Keratinocyte (primary cell): ENCODE data around the gene ZNF407. TPM values are rescaled to one million over a fixed set of nuclear protein-coding genes. Genes with fewer than 3 reads are reported as not detected.

Source experiments
- DNase-seq: peaks from one replicate; pipeline ENCODE4 v3.0.0-alpha.2; 2011; ENCODE audit warnings: low read depth, missing footprints, low spot score
- FAIRE-seq: peaks from 2 replicates; lab custom pipeline; 2011; peaks lifted over from hg19 to GRCh38; lab: Jason Lieb, UNC
- H2AFZ ChIP-seq: 2 replicates; pipeline ENCODE4 v1.6.0; 2012; ENCODE audit warnings: low read length, control low read depth, inconsistent platforms; ENCODE audit not compliant: control insufficient read depth
- H3K27ac ChIP-seq: 2 replicates; pipeline ENCODE4 v1.5.1; 2011; ENCODE audit warnings: low read length; ENCODE audit not compliant: control insufficient read depth, insufficient read depth
- H3K27me3 ChIP-seq: 3 replicates; pipeline ENCODE4 v1.6.0; 2011; ENCODE audit warnings: low read length; ENCODE audit not compliant: control insufficient read depth, insufficient read depth; ENCODE audit errors: extremely low read depth
- H3K36me3 ChIP-seq, 2 experiments: 2 replicates in 1 of 2; 3 replicates in 1 of 2; pipeline ENCODE4 v1.5.1; 2011; ENCODE audit warnings: low read length in 2 of 2, mild to moderate bottlenecking in 1 of 2; ENCODE audit not compliant: control insufficient read depth in 2 of 2, insufficient read depth in 2 of 2; ENCODE audit errors: extremely low read depth in 1 of 2
- H3K4me1 ChIP-seq: 3 replicates; pipeline ENCODE4 v1.5.1; 2011; ENCODE audit warnings: low read length; ENCODE audit not compliant: control insufficient read depth, insufficient read depth; ENCODE audit errors: extremely low read depth
- H3K4me2 ChIP-seq: 3 replicates; pipeline ENCODE4 v1.6.0; 2011; ENCODE audit warnings: low read depth, low read length; ENCODE audit not compliant: control insufficient read depth, insufficient read depth; ENCODE audit errors: extremely low read depth
- H3K4me3 ChIP-seq, 3 experiments: fragments of 200-600 bp in 1 of 3; sonication (generic) in 1 of 3; 2 replicates in 2 of 3; 3 replicates in 1 of 3; pipeline ENCODE4 v1.5.1; 2011 to 2016; ENCODE audit warnings: low read length in 3 of 3, mild to moderate bottlenecking in 3 of 3, control low read depth in 2 of 3, inconsistent platforms in 1 of 3, low read depth in 1 of 3, mixed read lengths in 1 of 3, mixed run types in 1 of 3, moderate library complexity in 1 of 3; ENCODE audit not compliant: control insufficient read depth in 2 of 3, insufficient read depth in 2 of 3; ENCODE audit errors: extremely low read depth in 1 of 3
- H3K79me2 ChIP-seq: 2 replicates; pipeline ENCODE4 v1.6.0; 2012; ENCODE audit warnings: low read length; ENCODE audit not compliant: control insufficient read depth, insufficient read depth
- H3K9ac ChIP-seq: 3 replicates; pipeline ENCODE4 v1.6.0; 2011; ENCODE audit warnings: low read length; ENCODE audit not compliant: control insufficient read depth, insufficient read depth; ENCODE audit errors: extremely low read depth
- H3K9me1 ChIP-seq: 3 replicates; pipeline ENCODE4 v1.6.0; 2011; ENCODE audit warnings: low read length; ENCODE audit not compliant: control insufficient read depth, insufficient read depth; ENCODE audit errors: extremely low read depth
- H3K9me3 ChIP-seq: 2 replicates; pipeline ENCODE4 v1.5.1; 2012; ENCODE audit warnings: low read depth, low read length; ENCODE audit not compliant: control insufficient read depth
- H4K20me1 ChIP-seq: 3 replicates; pipeline ENCODE4 v1.6.0; 2011; ENCODE audit warnings: low read length; ENCODE audit not compliant: control insufficient read depth, insufficient read depth; ENCODE audit errors: extremely low read depth
- CTCF ChIP-seq, 3 experiments: IDR thresholded peaks in 1 of 3; conservative IDR thresholded peaks in 1 of 3; optimal IDR thresholded peaks in 1 of 3; 2 replicates in 2 of 3; 3 replicates in 1 of 3; pipeline versions ENCODE3 to v1.5.1; 2011; ENCODE audit warnings: low read length in 3 of 3, mild to moderate bottlenecking in 3 of 3, moderate library complexity in 2 of 3, control low read depth in 1 of 3, inconsistent platforms in 1 of 3; ENCODE audit not compliant: insufficient read depth in 2 of 3; ENCODE audit errors: extremely low read depth in 1 of 3
- EZH2 ChIP-seq: IDR thresholded peaks from one replicate; pipeline ENCODE4 v1.6.1; 2012; ENCODE audit warnings: inconsistent platforms, mild to moderate bottlenecking, low read length, moderate library complexity
- dilution Hi-C: fragments of 300-500 bp; cut with MboI; formaldehyde crosslinking; loops from one replicate; pipeline ENCODE4 v1.7.0; 2020; ENCODE audit warnings: low sequenced_read_pairs; ENCODE audit not compliant: extremely low pct_ligation_motif_present
- polyA plus RNA-seq, 5 experiments: library from polyadenylated mRNA; depleted of rRNA in 3 of 5; stranded (reverse) in 3 of 5; stranded (forward) in 1 of 5; unstranded in 1 of 5; fragments of >200 nt; gene quantifications; 1 replicate in 1 of 5; 2 replicates in 3 of 5; 3 replicates in 1 of 5; pipeline versions ENCODE4 v1.2.1 to v1.2.3, GENCODE V29; 2011 to 2012; ENCODE audit warnings: missing spikeins in 2 of 5, low read depth in 1 of 5, low replicate concordance in 1 of 5

ZNF407 gene
- polyA plus RNA-seq, 1 donor (not counting 4 experiments of a cell fraction or from before 2014, with no cell fraction given) = 3.8 TPM

GRCh38 chr18:74945774-74946545 lies 348.3 kb downstream of the ZNF407 start:
- H3K36me3 ChIP-seq = no peaks in the 10 kb centered on the region
- H3K9me1 ChIP-seq = no peaks in the 10 kb centered on the region
- no peak overlapping the region for H3K9ac ChIP-seq
- H3K9me3 ChIP-seq = no peaks in the 10 kb centered on the region
- no peak for FAIRE-seq
- H4K20me1 ChIP-seq = no peaks in the 10 kb centered on the region
- H3K27me3 ChIP-seq = no peaks in the 10 kb centered on the region
- dilution Hi-C loops = no loop called here
- H3K4me1 ChIP-seq = no peaks in the 10 kb centered on the region
- H3K27ac ChIP-seq = no peak overlapping the region
- H3K79me2 ChIP-seq = no peaks in the 10 kb centered on the region
- no peak for DNase-seq
- TF ChIP-seq EZH2 (no peak), CTCF (optimal IDR thresholded peaks at IDR 0.05 in 1 of 3, IDR thresholded peaks at IDR 0.05 in 1 of 3, conservative IDR thresholded peaks at IDR 0.05 in 1 of 3; ENCODE audit: extremely low read depth in 1 of 3, insufficient read depth in 2 of 3, low read length in 3 of 3) (no peak)
- no peak overlapping the region for H3K4me2 ChIP-seq
- H2AFZ ChIP-seq = no peak overlapping the region
- H3K4me3 ChIP-seq = no peak overlapping the region

GRCh38 chr18:74946646-74947375 lies 349.1 kb downstream of the ZNF407 start:
- Histone ChIP-seq H3K4me2 (no peak overlapping the region), H3K9me1 (no peaks in the 10 kb centered on the region), H3K9ac (no peak overlapping the region), H2AFZ (no peak overlapping the region), H4K20me1 (no peaks in the 10 kb centered on the region), H3K4me3 (no peak overlapping the region), H3K27me3 (no peaks in the 10 kb centered on the region), H3K4me1 (peaks cover 3% of the 10 kb centered on the region), H3K9me3 (no peaks in the 10 kb centered on the region), H3K27ac (no peak overlapping the region), H3K79me2 (no peaks in the 10 kb centered on the region), H3K36me3 (no peaks in the 10 kb centered on the region)
- dilution Hi-C loops = no loop called here
- TF ChIP-seq EZH2 (no peak), CTCF (optimal IDR thresholded peaks at IDR 0.05 in 1 of 3, IDR thresholded peaks at IDR 0.05 in 1 of 3, conservative IDR thresholded peaks at IDR 0.05 in 1 of 3; ENCODE audit: extremely low read depth in 1 of 3, insufficient read depth in 2 of 3, low read length in 3 of 3) (no peak)
- DNase-seq = no peak
- FAIRE-seq = no peak
